GM21526 (cell line): Measurements from ENCODE around the gene ST3GAL6.
A peak's percentile ranks its signal among the peaks of the same experiment; 100 is the strongest.

Experiments
- ATAC-seq: cut with Tn5 transposase; IDR thresholded peaks from one replicate; pipeline ENCODE4 v1.9.1; 2021; ENCODE audit warnings: moderate library complexity; ENCODE audit not compliant: unreplicated experiment, low FRiP score

ST3GAL6 gene

GRCh38 chr3:98737301-98737700 is 25.8 kb upstream of the ST3GAL6 start:
- ATAC-seq: no peak

GRCh38 chr3:98739266-98739665 is 23.9 kb upstream of the ST3GAL6 start:
- ATAC-seq: no peak

- no peak for ATAC-seq
These were observed 22.8 kb upstream of the ST3GAL6 start for GRCh38 chr3:98740324-98740723.

- no peak for ATAC-seq
These were observed 21.9 kb upstream of the ST3GAL6 start for GRCh38 chr3:98741121-98741716.

- no peak for ATAC-seq
These were observed 20.1 kb upstream of the ST3GAL6 start for GRCh38 chr3:98743071-98743470.

- ATAC-seq: peak; percentile 51
These were observed 18.9 kb upstream of the ST3GAL6 start for GRCh38 chr3:98744283-98744682.

- ATAC-seq: no peak
These were observed 17.4 kb upstream of the ST3GAL6 start for GRCh38 chr3:98745718-98746117.

GRCh38 chr3:98746122-98746521 is 17.0 kb upstream of the ST3GAL6 start:
- no peak for ATAC-seq

GRCh38 chr3:98746882-98747281 is 16.3 kb upstream of the ST3GAL6 start:
- ATAC-seq: no peak

- ATAC-seq: no peak
These were observed 12.7 kb upstream of the ST3GAL6 start for GRCh38 chr3:98750276-98750919.

GRCh38 chr3:98754483-98754882 is 8.7 kb upstream of the ST3GAL6 start:
- ATAC-seq: no peak

GRCh38 chr3:98755601-98756000 is 7.5 kb upstream of the ST3GAL6 start:
- ATAC-seq: no peak

- no peak for ATAC-seq
These were observed 3.5 kb upstream of the ST3GAL6 start for GRCh38 chr3:98759629-98760028.

GRCh38 chr3:98761643-98762229 is 1.4 kb upstream of the ST3GAL6 start:
- ATAC-seq: no peak

GRCh38 chr3:98763819-98764418 is 779 bp downstream of the ST3GAL6 start:
- ATAC-seq: no peak

GRCh38 chr3:98764472-98764884 is 1.3 kb downstream of the ST3GAL6 start:
- no peak for ATAC-seq

- ATAC-seq: no peak
These were observed 2.6 kb downstream of the ST3GAL6 start for GRCh38 chr3:98765721-98766120.

- no peak for ATAC-seq
These were observed 3.8 kb downstream of the ST3GAL6 start for GRCh38 chr3:98766924-98767323.

- no peak for ATAC-seq
These were observed 5.8 kb downstream of the ST3GAL6 start for GRCh38 chr3:98768961-98769360.

GRCh38 chr3:98769448-98769847 is 6.3 kb downstream of the ST3GAL6 start:
- no peak for ATAC-seq

GRCh38 chr3:98770261-98771039 is 7.3 kb downstream of the ST3GAL6 start:
- ATAC-seq: no peak
